Measurements from ENCODE around the gene XYLB. TPM values are rescaled to one million over a fixed set of nuclear protein-coding genes. Genes with fewer than 3 reads are reported as not detected.

XYLB gene
- total RNA-seq, 1 donor from 2014 or later, result 10.2 TPM

- Mint-ChIP-seq H3K4me3 (no peak overlapping the region), H3K9me3 (no peaks in the 10 kb centered on the region), H3K4me1 (ENCODE audit: unreplicated experiment) (no peaks in the 10 kb centered on the region), H3K36me3 (peaks cover 20% of the 10 kb centered on the region), H3K27ac (no peak overlapping the region), H3K27me3 (no peaks in the 10 kb centered on the region)
- DNase-seq (ENCODE audit: extremely low spot score, unreplicated experiment), result no peak
- TF ChIP-seq, protein P1, sequence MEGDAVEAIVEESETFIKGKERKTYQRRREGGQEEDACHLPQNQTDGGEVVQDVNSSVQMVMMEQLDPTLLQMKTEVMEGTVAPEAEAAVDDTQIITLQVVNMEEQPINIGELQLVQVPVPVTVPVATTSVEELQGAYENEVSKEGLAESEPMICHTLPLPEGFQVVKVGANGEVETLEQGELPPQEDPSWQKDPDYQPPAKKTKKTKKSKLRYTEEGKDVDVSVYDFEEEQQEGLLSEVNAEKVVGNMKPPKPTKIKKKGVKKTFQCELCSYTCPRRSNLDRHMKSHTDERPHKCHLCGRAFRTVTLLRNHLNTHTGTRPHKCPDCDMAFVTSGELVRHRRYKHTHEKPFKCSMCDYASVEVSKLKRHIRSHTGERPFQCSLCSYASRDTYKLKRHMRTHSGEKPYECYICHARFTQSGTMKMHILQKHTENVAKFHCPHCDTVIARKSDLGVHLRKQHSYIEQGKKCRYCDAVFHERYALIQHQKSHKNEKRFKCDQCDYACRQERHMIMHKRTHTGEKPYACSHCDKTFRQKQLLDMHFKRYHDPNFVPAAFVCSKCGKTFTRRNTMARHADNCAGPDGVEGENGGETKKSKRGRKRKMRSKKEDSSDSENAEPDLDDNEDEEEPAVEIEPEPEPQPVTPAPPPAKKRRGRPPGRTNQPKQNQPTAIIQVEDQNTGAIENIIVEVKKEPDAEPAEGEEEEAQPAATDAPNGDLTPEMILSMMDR (conservative IDR thresholded peaks at IDR 0.05), result no peak
These were observed 29.7 kb downstream of the XYLB start for GRCh38 chr3:38376098-38376816.

GRCh38 chr3:38379201-38379770 lies 32.7 kb downstream of the XYLB start:
- no peak for DNase-seq (ENCODE audit: extremely low spot score, unreplicated experiment)
- peaks cover 26% of the 10 kb centered on the region for H3K36me3 Mint-ChIP-seq
- H3K4me3 Mint-ChIP-seq, result no peak overlapping the region
- H3K27me3 Mint-ChIP-seq, result no peaks in the 10 kb centered on the region
- H3K4me1 Mint-ChIP-seq (ENCODE audit: unreplicated experiment), result no peaks in the 10 kb centered on the region
- H3K9me3 Mint-ChIP-seq, result no peaks in the 10 kb centered on the region
- TF ChIP-seq, protein P1 (conservative IDR thresholded peaks at IDR 0.05), result no peak
- no peak overlapping the region for H3K27ac Mint-ChIP-seq

GRCh38 chr3:38382506-38383080 lies 36.0 kb downstream of the XYLB start:
- H3K27me3 Mint-ChIP-seq, result no peaks in the 10 kb centered on the region
- no peak overlapping the region for H3K27ac Mint-ChIP-seq
- peaks cover 5% of the 10 kb centered on the region for H3K9me3 Mint-ChIP-seq
- H3K36me3 Mint-ChIP-seq, result peaks cover 43% of the 10 kb centered on the region
- no peaks in the 10 kb centered on the region for H3K4me1 Mint-ChIP-seq (ENCODE audit: unreplicated experiment)
- no peak overlapping the region for H3K4me3 Mint-ChIP-seq
- TF ChIP-seq, protein P1 (conservative IDR thresholded peaks at IDR 0.05), result no peak
- no peak for DNase-seq (ENCODE audit: extremely low spot score, unreplicated experiment)

DNA sequence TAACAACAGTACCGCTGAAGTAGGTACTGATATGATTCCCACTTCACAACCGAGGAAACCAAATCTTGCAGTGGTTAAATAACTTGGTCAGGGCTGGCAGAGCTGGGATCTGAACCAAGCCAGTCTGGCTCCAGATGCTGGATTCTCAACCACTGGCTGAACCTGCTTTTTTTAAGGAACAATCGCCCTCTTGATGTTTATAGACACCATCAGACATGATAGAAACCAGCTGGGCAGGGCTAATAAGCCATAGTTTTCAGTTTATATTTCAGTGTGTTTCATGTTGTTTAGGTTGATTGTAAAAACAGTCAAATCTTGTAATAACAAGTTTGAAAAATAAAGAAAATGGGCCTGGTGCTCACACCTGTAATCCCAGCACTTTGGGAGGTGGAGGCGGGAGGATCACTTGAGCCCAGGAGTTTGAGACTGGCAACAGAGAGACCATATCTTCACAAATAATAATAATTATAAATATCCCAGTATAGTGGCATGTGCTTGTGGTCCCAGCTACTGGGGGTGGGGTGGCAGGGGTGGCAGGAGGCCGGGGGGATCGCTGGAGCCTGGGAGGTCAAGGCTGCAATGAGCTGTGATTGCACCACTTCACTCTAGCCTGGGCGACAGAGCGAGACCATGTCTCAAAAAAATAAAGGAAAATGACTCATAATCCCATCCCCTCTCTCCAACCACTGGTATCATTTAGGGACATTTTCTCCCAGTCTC lies 36.7 kb downstream of the XYLB start:
- peaks cover 5% of the 10 kb centered on the region for H3K9me3 Mint-ChIP-seq
- no peaks in the 10 kb centered on the region for H3K27me3 Mint-ChIP-seq
- no peak overlapping the region for H3K27ac Mint-ChIP-seq
- H3K4me1 Mint-ChIP-seq (ENCODE audit: unreplicated experiment), result no peaks in the 10 kb centered on the region
- H3K36me3 Mint-ChIP-seq, result peaks cover 36% of the 10 kb centered on the region
- no peak overlapping the region for H3K4me3 Mint-ChIP-seq
- no peak for DNase-seq (ENCODE audit: extremely low spot score, unreplicated experiment)
- TF ChIP-seq, protein P1 (conservative IDR thresholded peaks at IDR 0.05), result no peak

DNA sequence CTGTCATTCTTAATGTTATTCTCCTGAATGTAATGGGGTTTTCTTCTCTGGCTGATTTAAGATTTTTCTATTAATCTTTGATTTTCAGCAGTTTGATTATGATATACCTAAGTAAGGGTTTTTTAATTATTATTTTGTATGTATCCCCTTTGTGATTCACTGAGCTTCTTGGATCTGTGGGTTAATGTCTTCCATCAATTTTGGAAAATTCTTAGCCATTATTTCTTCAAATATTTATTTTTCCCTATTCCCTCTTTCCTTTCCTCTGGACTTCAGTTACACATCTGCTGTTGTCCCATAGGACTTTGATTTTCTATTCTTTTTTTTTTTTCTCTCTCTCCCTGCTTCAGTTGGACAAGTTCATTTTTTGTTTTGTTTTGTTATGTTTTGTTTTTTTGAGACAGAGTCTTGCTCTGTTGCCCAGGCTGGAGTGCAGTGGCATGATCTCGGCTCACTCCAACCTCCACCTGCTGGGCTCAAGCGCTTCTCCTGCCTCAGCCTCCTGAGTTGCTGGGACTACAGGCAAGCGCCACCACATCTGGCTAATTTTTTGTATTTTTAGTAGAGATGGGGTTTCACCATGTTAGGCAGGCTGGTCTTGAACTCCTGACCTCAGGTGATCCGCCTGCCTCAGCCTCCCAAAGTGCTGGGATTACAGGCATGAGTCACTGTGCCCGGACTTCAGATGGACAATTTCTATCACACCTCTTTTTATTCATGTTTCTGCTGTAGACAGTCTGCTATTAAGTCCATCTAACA lies 40.6 kb downstream of the XYLB start:
- peak; percentile 7 for DNase-seq (ENCODE audit: extremely low spot score, unreplicated experiment)
- Mint-ChIP-seq H3K9me3 (peaks cover 5% of the 10 kb centered on the region), H3K36me3 (peaks cover 33% of the 10 kb centered on the region), H3K27ac (no peak overlapping the region), H3K27me3 (no peaks in the 10 kb centered on the region), H3K4me3 (no peak overlapping the region), H3K4me1 (ENCODE audit: unreplicated experiment) (no peaks in the 10 kb centered on the region)
- TF ChIP-seq, protein P1 (conservative IDR thresholded peaks at IDR 0.05), result no peak

All from type B pancreatic cell (in vitro differentiated cells).